ENCODE data around the gene HOXC6.

GRCh38 chr12:54039417-54040147 lies 11.3 kb downstream of the HOXC6 start:
- TF ChIP-seq POLR2A (IDR thresholded peaks at IDR 0.05) (no peak), EP300 (IDR thresholded peaks at IDR 0.05) (no peak), CTCF (IDR thresholded peaks at IDR 0.05) (no peak)
